HG03460 (cell line): ENCODE results near the gene TMED4.
A peak's percentile ranks its signal among the peaks of the same experiment; 100 is the strongest.
"Not testable (repeated sequence)": the region's sequence is repeated elsewhere in the genome, so short reads cannot be mapped to it uniquely, and the experiment has no call there.

Source experiments
- ATAC-seq: cut with Tn5 transposase; IDR thresholded peaks from one replicate; pipeline ENCODE4 v1.9.1; 2021; ENCODE audit not compliant: unreplicated experiment

Gene TMED4

GRCh38 chr7:44607141-44608068 lies 25.4 kb upstream of the TMED4 start:
- ATAC-seq: no peak

GRCh38 chr7:44606341-44607140 lies 24.5 kb upstream of the TMED4 start, which contains the start of gene OGDH:
OGDH (plus strand) TSS chr7:44606627; CDS start chr7:44624344, 17,717 bp downstream.
- ATAC-seq: peak; percentile 91

- no peak for ATAC-seq
These were observed 22.9 kb upstream of the TMED4 start for GRCh38 chr7:44604941-44605340.

- no peak for ATAC-seq
These were observed 21.2 kb upstream of the TMED4 start for GRCh38 chr7:44603193-44603592.

- ATAC-seq: no peak
These were observed 20.5 kb upstream of the TMED4 start for GRCh38 chr7:44602576-44602910.

- ATAC-seq: no peak
These were observed 17.2 kb upstream of the TMED4 start for GRCh38 chr7:44599222-44599621.

GRCh38 chr7:44597181-44597580 lies 15.2 kb upstream of the TMED4 start:
- ATAC-seq: not testable (repeated sequence)

- no peak for ATAC-seq
These were observed 14.1 kb upstream of the TMED4 start for GRCh38 chr7:44595934-44596635.

- ATAC-seq: no peak
These were observed 8.9 kb upstream of the TMED4 start for GRCh38 chr7:44590910-44591309.

- no peak for ATAC-seq
These were observed 6.0 kb upstream of the TMED4 start for GRCh38 chr7:44587843-44588711.

GRCh38 chr7:44583146-44583865 lies 1.3 kb upstream of the TMED4 start:
- ATAC-seq: no peak

GRCh38 chr7:44580945-44581878 lies 819 bp downstream of the TMED4 start:
- peak; percentile 34 for ATAC-seq

- no peak for ATAC-seq
These were observed 5.8 kb downstream of the TMED4 start for GRCh38 chr7:44576228-44576627.

- ATAC-seq: no peak
These were observed 7.0 kb downstream of the TMED4 start for GRCh38 chr7:44575054-44575453.

GRCh38 chr7:44574287-44574872 lies 7.7 kb downstream of the TMED4 start:
- ATAC-seq: peak; percentile 2

GRCh38 chr7:44573464-44574286 lies 8.4 kb downstream of the TMED4 start, which contains the start of gene DDX56:
DDX56 (minus strand) TSS chr7:44573908; CDS start chr7:44573895, 13 bp downstream.
- ATAC-seq: peak; percentile 88

- ATAC-seq: no peak
These were observed 9.3 kb downstream of the TMED4 start for GRCh38 chr7:44572771-44573170.
